MV-4-11 (cell line): ENCODE results near the gene PGM1.

Experiments used
- DNase-seq: peaks from one replicate; lab custom pipeline; 2025; lab: John Stamatoyannopoulos, UW

PGM1 gene

GRCh38 chr1:63601061-63601460 lies 7.8 kb downstream of the PGM1 start:
- DNase-seq, result no peak

- no peak for DNase-seq
Measured at GRCh38 chr1:63601463-63601862, 8.3 kb downstream of the PGM1 start.

- no peak for DNase-seq
Measured at GRCh38 chr1:63601912-63602311, 8.7 kb downstream of the PGM1 start.

GRCh38 chr1:63602629-63603028 lies 9.4 kb downstream of the PGM1 start:
- no peak for DNase-seq

- no peak for DNase-seq
Measured at GRCh38 chr1:63603810-63604209, 10.6 kb downstream of the PGM1 start.

GRCh38 chr1:63607322-63607721 lies 14.1 kb downstream of the PGM1 start:
- DNase-seq, result no peak

- DNase-seq, result no peak
Measured at GRCh38 chr1:63611231-63611630, 18.0 kb downstream of the PGM1 start.

- peak; percentile 9 for DNase-seq
Measured at GRCh38 chr1:63612564-63612963, 19.4 kb downstream of the PGM1 start.

- no peak for DNase-seq
Measured at GRCh38 chr1:63612971-63613370, 19.8 kb downstream of the PGM1 start.

GRCh38 chr1:63615768-63616420 lies 22.7 kb downstream of the PGM1 start:
- peak; percentile 32 for DNase-seq

- no peak for DNase-seq
Measured at GRCh38 chr1:63617450-63617849, 24.2 kb downstream of the PGM1 start.

GRCh38 chr1:63618011-63618410 lies 24.8 kb downstream of the PGM1 start:
- peak; percentile 6 for DNase-seq

- DNase-seq, result no peak
Measured at GRCh38 chr1:63619558-63619957, 26.3 kb downstream of the PGM1 start.

- DNase-seq, result no peak
Measured at GRCh38 chr1:63620671-63621070, 27.5 kb downstream of the PGM1 start.

GRCh38 chr1:63621075-63621474 lies 27.9 kb downstream of the PGM1 start:
- no peak for DNase-seq

- no peak for DNase-seq
Measured at GRCh38 chr1:63621698-63622097, 28.5 kb downstream of the PGM1 start.

GRCh38 chr1:63622849-63623566 lies 29.8 kb downstream of the PGM1 start:
- no peak for DNase-seq

- no peak for DNase-seq
Measured at GRCh38 chr1:63623952-63624351, 30.7 kb downstream of the PGM1 start.

GRCh38 chr1:63624911-63625310 lies 31.7 kb downstream of the PGM1 start:
- no peak for DNase-seq

GRCh38 chr1:63626222-63626621 lies 33.0 kb downstream of the PGM1 start:
- DNase-seq, result no peak

- no peak for DNase-seq
Measured at GRCh38 chr1:63628607-63629006, 35.4 kb downstream of the PGM1 start.

- DNase-seq, result no peak
Measured at GRCh38 chr1:63630238-63630637, 37.0 kb downstream of the PGM1 start.

GRCh38 chr1:63630666-63631065 lies 37.5 kb downstream of the PGM1 start:
- DNase-seq, result no peak

- peak; percentile 43 for DNase-seq
Measured at GRCh38 chr1:63632110-63632509, 38.9 kb downstream of the PGM1 start.
